ENCODE measurements around the gene MYCN. TPM values are rescaled to one million over a fixed set of nuclear protein-coding genes. Genes with fewer than 3 reads are reported as not detected.

MYCN gene
- total RNA-seq, 6 donors from 2014 or later: 0.20 to 0.67 (median 0.52) TPM; not detected in 3

DNA sequence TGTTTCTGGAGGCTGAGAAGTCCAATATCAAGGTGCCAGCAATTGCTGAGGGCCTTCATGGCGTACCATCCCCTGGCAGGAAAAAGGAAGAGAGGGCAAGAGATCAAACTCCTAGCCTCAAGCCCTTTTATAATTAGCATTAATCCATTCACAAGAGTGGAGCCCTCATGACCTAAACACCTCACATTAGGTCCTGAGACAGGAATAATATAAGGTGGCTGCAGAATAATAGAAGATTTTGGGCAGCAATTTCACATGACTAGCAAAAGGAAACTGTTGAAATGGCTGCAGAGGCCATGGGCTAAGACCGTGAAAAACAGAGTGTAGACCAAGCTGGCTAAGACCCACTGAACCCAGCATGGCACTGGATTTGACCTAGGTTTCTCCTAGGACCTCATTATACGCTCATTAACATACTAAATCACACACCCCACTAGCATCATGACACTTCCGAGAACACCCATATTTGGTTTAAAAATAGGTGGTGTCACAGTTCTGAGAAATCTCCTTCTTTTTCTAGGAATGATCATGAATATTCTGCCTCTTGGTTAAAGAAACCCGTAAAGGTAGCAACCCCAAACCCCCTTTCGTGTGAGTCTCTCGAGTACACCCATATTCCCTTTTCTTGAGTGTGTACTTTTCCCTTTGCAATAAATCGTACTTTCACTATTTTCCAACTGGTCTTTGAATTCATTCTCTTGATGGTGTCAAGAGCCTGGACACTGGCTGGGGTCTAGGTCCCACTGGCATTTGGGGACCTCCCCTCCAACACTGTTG, 3.1 kb upstream of the MYCN start:
- peaks cover 0 to 26% (median 12%) of the 10 kb centered on the region in 4 donors for H3K27me3 ChIP-seq
- peaks cover 29 to 31% (median 31%) of the 10 kb centered on the region in 4 donors for H3K4me1 ChIP-seq
- no peak overlapping the region for H3K27ac ChIP-seq
- no peaks in the 10 kb centered on the region for H3K9me3 ChIP-seq
- H3K4me3 ChIP-seq: no peak overlapping the region
- ATAC-seq (ENCODE audit: low FRiP score in 2 of 2) (no peak), DNase-seq (no peak)
- H3K36me3 ChIP-seq: no peaks in the 10 kb centered on the region
- TF ChIP-seq EP300 (IDR thresholded peaks at IDR 0.05) (no peak), POLR2AphosphoS5 (IDR thresholded peaks at IDR 0.05) (no peak), POLR2A (IDR thresholded peaks at IDR 0.05) (no peak)
- TF ChIP-seq, protein P1, sequence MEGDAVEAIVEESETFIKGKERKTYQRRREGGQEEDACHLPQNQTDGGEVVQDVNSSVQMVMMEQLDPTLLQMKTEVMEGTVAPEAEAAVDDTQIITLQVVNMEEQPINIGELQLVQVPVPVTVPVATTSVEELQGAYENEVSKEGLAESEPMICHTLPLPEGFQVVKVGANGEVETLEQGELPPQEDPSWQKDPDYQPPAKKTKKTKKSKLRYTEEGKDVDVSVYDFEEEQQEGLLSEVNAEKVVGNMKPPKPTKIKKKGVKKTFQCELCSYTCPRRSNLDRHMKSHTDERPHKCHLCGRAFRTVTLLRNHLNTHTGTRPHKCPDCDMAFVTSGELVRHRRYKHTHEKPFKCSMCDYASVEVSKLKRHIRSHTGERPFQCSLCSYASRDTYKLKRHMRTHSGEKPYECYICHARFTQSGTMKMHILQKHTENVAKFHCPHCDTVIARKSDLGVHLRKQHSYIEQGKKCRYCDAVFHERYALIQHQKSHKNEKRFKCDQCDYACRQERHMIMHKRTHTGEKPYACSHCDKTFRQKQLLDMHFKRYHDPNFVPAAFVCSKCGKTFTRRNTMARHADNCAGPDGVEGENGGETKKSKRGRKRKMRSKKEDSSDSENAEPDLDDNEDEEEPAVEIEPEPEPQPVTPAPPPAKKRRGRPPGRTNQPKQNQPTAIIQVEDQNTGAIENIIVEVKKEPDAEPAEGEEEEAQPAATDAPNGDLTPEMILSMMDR (IDR thresholded peaks at IDR 0.05): no peak
- 87 to 94% methylated on average over 8 of the region's 8 CpGs for WGBS, 2 donors

DNA sequence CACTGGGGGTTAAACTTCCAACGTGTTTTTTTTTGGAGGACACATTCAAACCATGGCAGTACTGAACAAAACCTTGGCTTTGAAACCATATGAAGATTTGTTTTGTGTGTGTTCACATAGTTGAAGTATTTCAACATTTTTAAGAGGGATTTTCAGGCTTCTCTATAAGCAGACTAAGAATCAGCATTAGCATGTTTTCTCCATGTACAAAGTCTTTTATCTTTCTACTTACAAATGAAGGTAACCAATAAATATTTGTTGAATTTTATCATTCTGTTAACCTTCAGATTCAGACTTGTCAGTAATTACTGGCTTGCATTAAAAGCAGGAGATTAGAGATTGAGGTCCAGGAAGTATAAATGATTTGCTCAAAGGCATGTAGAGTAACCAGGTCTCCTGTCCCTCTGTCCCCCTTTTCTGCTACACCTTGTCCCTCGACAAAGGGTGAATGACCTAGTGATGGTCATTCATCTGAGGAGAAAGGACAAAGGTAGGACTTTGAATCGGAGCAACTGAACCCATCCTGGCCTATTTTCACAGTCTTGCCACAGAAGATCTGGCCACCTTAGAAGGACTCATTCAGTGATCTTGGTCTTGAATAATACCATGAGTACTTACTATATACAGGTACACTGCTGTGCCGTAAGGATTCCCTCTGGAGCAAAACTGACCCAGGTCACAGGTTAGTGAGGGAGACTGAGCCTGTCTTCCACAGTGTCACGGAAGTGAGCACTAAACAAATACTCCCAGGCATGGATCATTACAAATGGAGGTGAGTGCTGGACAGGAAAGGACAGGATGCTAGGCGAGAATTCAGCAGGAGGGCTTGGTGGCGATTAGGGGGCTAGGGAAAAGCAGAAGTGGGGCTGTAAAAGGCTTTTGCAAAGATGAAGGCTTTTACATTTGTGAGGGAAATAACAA, 2.2 kb upstream of the MYCN start:
- 88 to 91% methylated on average over 7 of the region's 7 CpGs for WGBS, 2 donors
- Histone ChIP-seq H3K9me3 (no peaks in the 10 kb centered on the region), H3K4me1 (peaks cover 35 to 40% (median 38%) of the 10 kb centered on the region in 4 donors), H3K36me3 (no peaks in the 10 kb centered on the region), H3K4me3 (no peak overlapping the region), H3K27ac (no peak overlapping the region), H3K27me3 (peaks cover 0 to 29% (median 14%) of the 10 kb centered on the region in 4 donors)
- TF ChIP-seq POLR2A (IDR thresholded peaks at IDR 0.05) (no peak), EP300 (IDR thresholded peaks at IDR 0.05) (no peak), POLR2AphosphoS5 (IDR thresholded peaks at IDR 0.05) (no peak)
- TF ChIP-seq, protein P1 (IDR thresholded peaks at IDR 0.05): no peak
- no peak for DNase-seq
- no peak for ATAC-seq (ENCODE audit: low FRiP score in 2 of 2)

DNA sequence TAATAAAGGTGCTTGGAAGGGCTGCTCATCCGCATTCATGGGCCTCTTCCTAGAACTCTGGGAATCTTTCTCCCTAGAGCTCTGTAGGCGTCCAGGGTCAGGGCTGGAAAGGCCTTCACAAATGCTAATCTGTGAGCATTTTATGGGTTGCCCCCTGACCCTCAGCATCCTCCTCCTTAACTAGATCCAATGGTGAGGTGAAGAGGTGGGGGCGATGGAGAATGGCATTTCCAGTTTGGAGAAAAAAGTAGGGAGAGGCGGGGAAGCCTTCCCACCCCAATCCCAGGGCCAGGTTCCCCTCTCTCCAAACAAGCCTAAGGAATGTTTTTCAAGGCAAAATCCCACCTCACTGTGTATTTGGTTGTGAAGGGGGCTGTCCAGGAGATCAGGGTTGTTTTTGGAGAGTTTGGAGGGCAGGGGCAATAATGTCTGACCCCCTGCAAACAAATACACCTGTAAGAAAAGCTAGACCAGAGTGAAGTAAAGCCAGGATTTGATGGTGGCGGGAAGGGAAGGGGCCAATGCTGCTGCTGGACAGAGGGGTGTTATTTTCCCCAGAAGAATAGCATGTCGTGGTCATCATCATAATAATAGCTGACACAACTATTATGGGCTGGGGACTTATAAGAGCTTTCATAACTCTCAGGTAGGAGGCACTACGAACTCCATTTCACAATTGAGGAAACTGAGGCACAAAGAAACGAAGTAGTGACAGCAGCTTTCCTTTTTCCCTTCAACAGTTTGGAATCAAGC, 1.4 kb upstream of the MYCN start:
- H3K27me3 ChIP-seq: peaks cover 0 to 29% (median 14%) of the 10 kb centered on the region in 4 donors

DNA sequence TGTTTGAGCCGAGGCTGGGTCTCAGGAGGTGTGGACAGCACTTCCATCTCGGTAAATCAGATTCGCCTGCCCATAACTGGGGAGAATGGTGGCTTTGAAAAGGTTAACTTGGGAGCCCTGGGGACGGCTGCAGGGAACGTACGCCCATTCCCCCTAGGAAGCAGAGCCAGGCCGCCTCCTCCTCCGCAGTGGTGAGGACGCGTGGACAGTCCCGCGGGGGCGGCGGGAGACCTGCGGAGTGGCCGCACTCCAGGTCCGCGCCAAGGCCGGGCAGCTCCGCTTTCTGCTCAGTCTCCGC, 845 bp upstream of the MYCN start:
- Histone ChIP-seq H3K27me3 (peaks cover 0 to 29% (median 14%) of the 10 kb centered on the region in 4 donors), H3K4me1 (peaks cover 48 to 51% (median 50%) of the 10 kb centered on the region in 4 donors), H3K9me3 (no peaks in the 10 kb centered on the region), H3K27ac (no peak overlapping the region), H3K36me3 (no peaks in the 10 kb centered on the region), H3K4me3 (peak overlapping the region in 3 of 4 donors; percentile 28 to 50 (median 43))
- TF ChIP-seq POLR2AphosphoS5 (IDR thresholded peaks at IDR 0.05): no peak
- TF ChIP-seq POLR2A (IDR thresholded peaks at IDR 0.05): no peak
- TF ChIP-seq, protein P1 (IDR thresholded peaks at IDR 0.05): peak in 4 of 6 experiments; percentile 68 to 76 (median 71)
- ATAC-seq (ENCODE audit: low FRiP score in 2 of 2): peak; percentile 71 to 83
- 2 to 3% methylated on average over 13 to 21 of the region's 21 CpGs for WGBS, 2 donors
- DNase-seq: peak; percentile 53 to 89

More for the DNA sequence above, 1.4 kb upstream of the MYCN start:
- ATAC-seq (ENCODE audit: low FRiP score in 2 of 2): no peak
- H3K27ac ChIP-seq: no peak overlapping the region
- TF ChIP-seq POLR2AphosphoS5 (IDR thresholded peaks at IDR 0.05): no peak
- no peak for TF ChIP-seq POLR2A (IDR thresholded peaks at IDR 0.05)
- TF ChIP-seq, protein P1 (IDR thresholded peaks at IDR 0.05): no peak
- TF ChIP-seq EP300 (IDR thresholded peaks at IDR 0.05): no peak
- no peaks in the 10 kb centered on the region for H3K9me3 ChIP-seq
- 70 to 73% methylated on average over 8 of the region's 8 CpGs for WGBS, 2 donors
- no peaks in the 10 kb centered on the region for H3K36me3 ChIP-seq
- no peak overlapping the region for H3K4me3 ChIP-seq
- DNase-seq: no peak
- H3K4me1 ChIP-seq: peaks cover 43 to 48% (median 46%) of the 10 kb centered on the region in 4 donors
